ENCODE measurements around the gene SORCS2.

SORCS2 gene

GRCh38 chr4:7428261-7429068 is 236.1 kb downstream of the SORCS2 start:
- no peak for DNase-seq (ENCODE audit: low read depth)

- DNase-seq (ENCODE audit: low read depth), result no peak
These were observed 236.7 kb downstream of the SORCS2 start for GRCh38 chr4:7429069-7429416.

- no peak for DNase-seq (ENCODE audit: low read depth)
These were observed 237.3 kb downstream of the SORCS2 start for GRCh38 chr4:7429601-7430078.

- no peak for DNase-seq (ENCODE audit: low read depth)
These were observed 238.1 kb downstream of the SORCS2 start for GRCh38 chr4:7430368-7430964.

GRCh38 chr4:7430965-7431695 is 238.8 kb downstream of the SORCS2 start:
- no peak for DNase-seq (ENCODE audit: low read depth)

- DNase-seq (ENCODE audit: low read depth), result no peak
These were observed 239.6 kb downstream of the SORCS2 start for GRCh38 chr4:7431696-7432530.

- DNase-seq (ENCODE audit: low read depth), result no peak
These were observed 240.4 kb downstream of the SORCS2 start for GRCh38 chr4:7432531-7433375.

GRCh38 chr4:7433376-7434140 is 241.2 kb downstream of the SORCS2 start:
- DNase-seq (ENCODE audit: low read depth), result no peak

- DNase-seq (ENCODE audit: low read depth), result no peak
These were observed 241.9 kb downstream of the SORCS2 start for GRCh38 chr4:7434141-7434765.

- DNase-seq (ENCODE audit: low read depth), result no peak
These were observed 242.4 kb downstream of the SORCS2 start, which contains the start of gene PSAPL1 for GRCh38 chr4:7434766-7435150. PSAPL1 (minus strand) TSS chr4:7434930; CDS start chr4:7434879, 51 bp downstream.

GRCh38 chr4:7435471-7436061 is 243.2 kb downstream of the SORCS2 start:
- DNase-seq (ENCODE audit: low read depth), result no peak

- DNase-seq (ENCODE audit: low read depth), result no peak
These were observed 243.9 kb downstream of the SORCS2 start for GRCh38 chr4:7436256-7436655.

- no peak for DNase-seq (ENCODE audit: low read depth)
These were observed 247.4 kb downstream of the SORCS2 start for GRCh38 chr4:7439699-7440098.

- no peak for DNase-seq (ENCODE audit: low read depth)
These were observed 248.9 kb downstream of the SORCS2 start for GRCh38 chr4:7441201-7441600.

- no peak for DNase-seq (ENCODE audit: low read depth)
These were observed 250.3 kb downstream of the SORCS2 start for GRCh38 chr4:7442574-7443162.

- no peak for DNase-seq (ENCODE audit: low read depth)
These were observed 252.0 kb downstream of the SORCS2 start for GRCh38 chr4:7444314-7444713.

GRCh38 chr4:7444731-7445130 is 252.4 kb downstream of the SORCS2 start:
- no peak for DNase-seq (ENCODE audit: low read depth)

- no peak for DNase-seq (ENCODE audit: low read depth)
These were observed 254.9 kb downstream of the SORCS2 start for GRCh38 chr4:7447236-7447635.

- DNase-seq (ENCODE audit: low read depth), result no peak
These were observed 255.7 kb downstream of the SORCS2 start for GRCh38 chr4:7448036-7448435.
